GM10266 (cell line): ENCODE measurements around the gene RPA1.
"Not testable (repeated sequence)": the region's sequence is repeated elsewhere in the genome, so short reads cannot be mapped to it uniquely, and the experiment has no call there.

ENCODE experiments used
- DNase-seq: peaks from one replicate; pipeline ENCODE4 v3.0.0; 2012; ENCODE audit errors: extremely low spot score
- CTCF ChIP-seq: IDR thresholded peaks from 2 replicates; pipeline ENCODE4 v1.5.1; 2012; ENCODE audit warnings: mild to moderate bottlenecking, low read depth; ENCODE audit not compliant: control insufficient read depth, insufficient read depth; ENCODE audit errors: missing control alignments

RPA1 gene

GRCh38 chr17:1787301-1787902 is 42.4 kb upstream of the RPA1 start:
- no peak for TF ChIP-seq CTCF
- DNase-seq, result no peak

GRCh38 chr17:1789936-1790335 is 39.9 kb upstream of the RPA1 start:
- DNase-seq, result no peak
- TF ChIP-seq CTCF, result no peak

DNA sequence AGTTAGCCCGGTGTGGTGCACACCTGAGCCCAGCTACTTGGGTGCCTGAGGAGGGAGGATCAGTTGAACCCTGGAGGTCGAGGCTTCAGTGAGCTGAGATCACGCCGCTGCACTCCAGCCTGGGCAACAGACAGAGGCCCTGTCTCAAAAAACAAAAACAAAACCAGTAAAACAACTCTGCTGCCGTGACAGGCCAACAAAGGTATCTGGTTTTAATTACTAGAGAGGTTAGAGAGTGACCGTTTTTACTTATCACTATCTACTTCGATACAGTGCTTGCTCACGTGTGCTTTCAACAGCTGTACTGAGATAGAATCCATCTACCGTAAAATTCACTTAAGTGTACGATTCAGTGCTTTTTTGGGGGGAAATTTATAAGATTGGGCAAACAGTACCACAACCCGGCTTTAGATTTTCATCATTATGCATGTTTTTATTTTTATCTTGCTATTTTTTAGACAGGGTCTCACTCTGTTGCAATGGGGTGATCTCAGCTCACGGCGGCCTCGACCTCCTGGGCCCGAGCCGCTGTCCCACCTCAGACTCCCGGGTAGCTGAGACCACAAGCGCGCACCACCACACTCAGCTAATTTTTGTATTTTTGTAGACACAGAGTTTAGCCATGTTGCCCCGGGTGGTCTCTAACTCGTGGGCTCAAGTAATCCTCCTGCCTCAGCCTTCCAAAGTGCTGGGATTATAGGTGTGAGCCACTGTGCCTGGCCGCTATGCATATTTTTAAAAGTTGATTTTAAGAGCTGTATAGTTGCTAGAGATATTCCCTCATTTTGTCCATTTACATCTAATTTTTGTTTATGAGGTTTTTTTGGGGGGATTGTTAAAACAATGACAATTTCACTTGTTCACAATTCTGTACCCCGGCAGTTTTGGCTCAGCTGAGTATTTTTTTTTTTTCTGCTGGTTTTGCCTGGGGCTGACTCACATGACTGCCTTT is 37.0 kb upstream of the RPA1 start:
- no peak for TF ChIP-seq CTCF
- DNase-seq, result no peak

DNA sequence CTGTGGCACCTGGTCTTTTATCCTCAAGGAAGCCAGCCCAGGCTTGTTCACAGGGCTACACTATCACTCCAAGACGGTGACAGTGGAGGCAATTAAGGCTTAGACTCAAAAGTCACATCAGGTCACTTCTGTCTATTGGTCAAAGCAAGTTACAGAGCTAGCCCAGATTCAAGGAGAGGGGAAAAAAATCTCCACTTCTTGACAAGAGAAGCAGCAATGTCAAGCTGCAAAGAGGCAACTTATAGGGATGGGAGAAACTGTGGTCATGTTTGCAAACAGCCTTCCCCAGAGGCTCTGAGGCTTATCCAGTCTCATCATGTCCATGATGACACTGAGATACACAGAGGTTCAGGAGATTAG is 36.4 kb upstream of the RPA1 start:
- no peak for DNase-seq
- no peak for TF ChIP-seq CTCF

DNA sequence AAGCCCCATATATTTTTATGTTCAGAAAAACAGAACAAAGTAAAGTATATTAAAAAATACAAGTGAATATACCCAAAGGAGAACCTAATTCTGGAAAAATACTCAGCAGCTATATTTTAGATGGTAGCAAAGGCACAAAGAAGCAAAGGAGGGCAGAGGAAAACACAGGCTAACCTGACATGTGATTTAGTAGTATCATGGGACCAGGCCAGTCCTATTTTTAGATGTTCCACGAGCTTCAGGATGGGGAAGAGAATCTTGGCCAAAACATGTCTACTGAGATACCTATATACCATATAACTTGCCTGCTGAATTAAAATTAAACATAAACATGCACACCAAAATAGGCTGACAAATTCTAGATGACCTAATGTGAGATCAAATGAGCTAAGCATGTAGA is 33.0 kb upstream of the RPA1 start:
- TF ChIP-seq CTCF, result no peak
- no peak for DNase-seq

GRCh38 chr17:1797323-1797722 is 32.5 kb upstream of the RPA1 start:
- TF ChIP-seq CTCF, result no peak
- DNase-seq, result no peak

DNA sequence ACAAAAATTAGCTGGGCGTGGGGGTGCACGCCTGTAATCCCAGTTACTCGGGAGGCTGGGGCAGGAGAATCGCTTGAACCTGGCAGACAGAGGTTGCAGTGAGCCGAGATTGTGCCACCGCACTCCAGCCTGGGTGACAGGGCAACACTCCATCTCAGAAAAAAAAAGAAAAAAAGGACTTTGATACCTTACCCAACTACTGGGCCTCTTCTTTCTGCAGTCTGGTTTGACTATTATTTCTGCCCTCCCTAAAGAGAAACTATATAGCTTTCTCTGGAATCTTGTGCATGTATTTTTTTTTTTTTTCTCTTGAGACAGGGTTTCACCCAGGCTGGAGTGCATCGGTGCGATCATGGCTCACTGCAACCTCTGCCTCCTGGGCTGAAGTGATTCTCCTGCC is 32.0 kb upstream of the RPA1 start:
- DNase-seq, result not testable (repeated sequence)

GRCh38 chr17:1800240-1800639 is 29.6 kb upstream of the RPA1 start:
- no peak for TF ChIP-seq CTCF
- DNase-seq, result no peak
